ENCODE measurements around the gene CFAP99.

The CFAP99 gene

GRCh38 chr4:2489081-2489805 is 70.5 kb downstream of the CFAP99 start:
- Histone ChIP-seq H3K36me3 (ENCODE audit: insufficient read depth) (no peaks in the 10 kb centered on the region), H3K4me3 (IDR thresholded peaks at IDR 0.05; ENCODE audit: insufficient read depth, low read depth, low read length) (no peak overlapping the region), H3K4me1 (ENCODE audit: low read depth, poor library complexity, severe bottlenecking) (peaks cover 24% of the 10 kb centered on the region), H3K79me2 (ENCODE audit: insufficient read depth, low read depth) (peaks cover 78% of the 10 kb centered on the region; the same call in 1 of the 2 replicates), H3K4me2 (no peak overlapping the region), H2AFZ (ENCODE audit: low read depth) (no peak overlapping the region), H3K27me3 (ENCODE audit: insufficient read depth, low read depth) (no peaks in the 10 kb centered on the region), H3K9ac (no peak overlapping the region), H3K27ac (no peak overlapping the region), H4K20me1 (ENCODE audit: insufficient read depth) (0 out of 2 replicates have a peak, but pooled peaks cover 8% of the 10 kb centered on the region)
- TF ChIP-seq CTCF (conservative IDR thresholded peaks at IDR 0.05; ENCODE audit: low read depth, low read length), result no peak

- Histone ChIP-seq H3K27me3 (ENCODE audit: insufficient read depth, low read depth) (no peaks in the 10 kb centered on the region), H3K27ac (no peak overlapping the region), H4K20me1 (ENCODE audit: insufficient read depth) (0 out of 2 replicates have a peak, but pooled peaks cover 8% of the 10 kb centered on the region), H2AFZ (ENCODE audit: low read depth) (no peak overlapping the region), H3K4me2 (no peak overlapping the region), H3K4me3 (IDR thresholded peaks at IDR 0.05; ENCODE audit: insufficient read depth, low read depth, low read length) (no peak overlapping the region), H3K36me3 (ENCODE audit: insufficient read depth) (no peaks in the 10 kb centered on the region), H3K4me1 (ENCODE audit: low read depth, poor library complexity, severe bottlenecking) (peaks cover 24% of the 10 kb centered on the region), H3K79me2 (ENCODE audit: insufficient read depth, low read depth) (peaks cover 71% of the 10 kb centered on the region; the same call in 1 of the 2 replicates), H3K9ac (no peak overlapping the region)
- TF ChIP-seq CTCF (conservative IDR thresholded peaks at IDR 0.05; ENCODE audit: low read depth, low read length), result no peak
Observed at GRCh38 chr4:2489841-2490552, 71.2 kb downstream of the CFAP99 start.

GRCh38 chr4:2492970-2493369 is 74.2 kb downstream of the CFAP99 start:
- Histone ChIP-seq H3K79me2 (ENCODE audit: insufficient read depth, low read depth) (peaks cover 44% of the 10 kb centered on the region; the same call in 1 of the 2 replicates), H3K4me2 (no peak overlapping the region), H3K27me3 (ENCODE audit: insufficient read depth, low read depth) (no peaks in the 10 kb centered on the region), H3K4me3 (IDR thresholded peaks at IDR 0.05; ENCODE audit: insufficient read depth, low read depth, low read length) (no peak overlapping the region), H4K20me1 (ENCODE audit: insufficient read depth) (0 out of 2 replicates have a peak, but pooled peaks cover 6% of the 10 kb centered on the region), H2AFZ (ENCODE audit: low read depth) (no peak overlapping the region), H3K27ac (no peak overlapping the region), H3K36me3 (ENCODE audit: insufficient read depth) (no peaks in the 10 kb centered on the region), H3K9ac (no peak overlapping the region), H3K4me1 (ENCODE audit: low read depth, poor library complexity, severe bottlenecking) (peaks cover 12% of the 10 kb centered on the region)
- TF ChIP-seq CTCF (conservative IDR thresholded peaks at IDR 0.05; ENCODE audit: low read depth, low read length), result no peak

GRCh38 chr4:2494992-2495391 is 76.2 kb downstream of the CFAP99 start:
- Histone ChIP-seq H3K27ac (no peak overlapping the region), H3K4me1 (ENCODE audit: low read depth, poor library complexity, severe bottlenecking) (peaks cover 4% of the 10 kb centered on the region), H3K79me2 (ENCODE audit: insufficient read depth, low read depth) (peaks cover 26% of the 10 kb centered on the region; the same call in 1 of the 2 replicates), H3K36me3 (ENCODE audit: insufficient read depth) (no peaks in the 10 kb centered on the region), H2AFZ (ENCODE audit: low read depth) (no peak overlapping the region), H4K20me1 (ENCODE audit: insufficient read depth) (no peaks in the 10 kb centered on the region), H3K4me3 (IDR thresholded peaks at IDR 0.05; ENCODE audit: insufficient read depth, low read depth, low read length) (no peak overlapping the region), H3K9ac (no peak overlapping the region), H3K27me3 (ENCODE audit: insufficient read depth, low read depth) (no peaks in the 10 kb centered on the region), H3K4me2 (no peak overlapping the region)
- TF ChIP-seq CTCF (conservative IDR thresholded peaks at IDR 0.05; ENCODE audit: low read depth, low read length), result no peak
